Upper lobe of right lung (tissue), 1 donor: ENCODE measurements around the gene FBN3. TPM values are rescaled to one million over a fixed set of nuclear protein-coding genes. Genes with fewer than 3 reads are reported as not detected.

Source experiments
- ATAC-seq: fragments of 200-7000 bp; cut with Tn5 transposase; one replicate; pipeline ENCODE4 v1.9.1; 2020; ENCODE audit warnings: mild to moderate bottlenecking, moderate library complexity
- DNase-seq: peaks from one replicate; pipeline ENCODE4 v3.0.0-alpha.2; 2020
- H3K27ac ChIP-seq: fragments of 200-600 bp; one replicate; pipeline ENCODE4 v1.8.0; 2022
- H3K27me3 ChIP-seq: fragments of 200-600 bp; one replicate; pipeline ENCODE4 v1.8.0; 2022; ENCODE audit warnings: mild to moderate bottlenecking
- H3K36me3 ChIP-seq: fragments of 200-600 bp; one replicate; pipeline ENCODE4 v1.8.0; 2022
- H3K4me1 ChIP-seq: fragments of 200-600 bp; one replicate; pipeline ENCODE4 v1.8.0; 2022
- H3K4me3 ChIP-seq: fragments of 200-600 bp; one replicate; pipeline ENCODE4 v1.8.0; 2022; ENCODE audit warnings: mild to moderate bottlenecking
- H3K9me3 ChIP-seq: fragments of 200-600 bp; one replicate; pipeline ENCODE4 v1.8.0; 2022
- intact Hi-C: fragments of 100-400 bp; cut with DNase I; formaldehyde crosslinking; loops from one replicate; pipeline ENCODE4 v1.11.0; 2022
- total RNA-seq: library from RNA; stranded (reverse); fragmentation: NEBNext Ultra II Directional; extraction: Animal tissue kit (Norgen Biotek cat#: 25700); gene quantifications from one replicate; pipeline ENCODE4 v1.2.1, GENCODE V29; 2021
- TF ChIP-seq, protein P1 (sequence below): fragments of 200-600 bp; IDR thresholded peaks from one replicate; pipeline ENCODE4 v1.8.0; 2022; ENCODE audit warnings: antibody characterized with exemption
- donor health status: DM: no; HTN: yes; CAD: no; lungs with severe emphysema.

Gene FBN3
- total RNA-seq, 1 donor from 2014 or later, result 8.5 TPM

DNA sequence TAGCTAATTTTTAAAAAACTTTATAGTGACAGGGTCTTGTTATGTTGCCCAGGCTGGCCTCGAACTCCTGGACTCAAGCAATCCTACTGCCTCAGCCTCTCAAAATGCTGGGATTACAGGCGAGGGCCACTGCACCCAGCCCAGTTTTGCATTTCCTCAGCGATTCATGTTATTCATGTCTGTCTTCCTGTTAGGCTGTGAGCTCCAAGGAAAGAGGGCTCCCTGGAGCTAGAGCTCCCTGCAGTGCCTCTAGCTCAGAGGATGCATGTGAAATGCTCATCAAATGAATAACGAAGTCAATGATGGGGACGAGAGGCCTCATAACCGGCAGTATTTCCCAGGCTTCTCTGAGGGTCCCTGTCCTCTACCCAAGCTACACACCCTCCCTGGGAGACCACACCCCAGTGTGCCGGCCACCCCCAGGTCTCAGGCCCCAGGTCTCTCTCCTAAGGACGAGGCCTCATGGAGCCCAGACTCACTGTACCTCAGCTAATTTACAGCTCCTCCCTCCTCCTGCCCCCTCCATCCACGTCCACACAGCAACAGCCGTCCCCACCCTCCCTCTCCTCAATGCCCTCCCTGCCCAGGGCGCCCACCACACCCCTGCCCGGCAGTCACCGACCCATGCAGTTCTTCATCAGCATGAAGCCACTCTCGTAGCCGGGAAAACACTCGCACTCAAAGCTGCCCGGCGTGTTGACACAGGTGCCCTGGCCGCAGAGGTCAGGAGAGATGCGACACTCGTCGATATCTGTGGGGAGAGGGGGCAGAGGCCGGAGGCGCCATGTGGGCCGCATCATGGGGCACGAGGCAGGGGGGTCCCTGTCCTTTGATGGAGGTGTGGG is 28.5 kb downstream of the FBN3 start:
- TF ChIP-seq, protein P1, sequence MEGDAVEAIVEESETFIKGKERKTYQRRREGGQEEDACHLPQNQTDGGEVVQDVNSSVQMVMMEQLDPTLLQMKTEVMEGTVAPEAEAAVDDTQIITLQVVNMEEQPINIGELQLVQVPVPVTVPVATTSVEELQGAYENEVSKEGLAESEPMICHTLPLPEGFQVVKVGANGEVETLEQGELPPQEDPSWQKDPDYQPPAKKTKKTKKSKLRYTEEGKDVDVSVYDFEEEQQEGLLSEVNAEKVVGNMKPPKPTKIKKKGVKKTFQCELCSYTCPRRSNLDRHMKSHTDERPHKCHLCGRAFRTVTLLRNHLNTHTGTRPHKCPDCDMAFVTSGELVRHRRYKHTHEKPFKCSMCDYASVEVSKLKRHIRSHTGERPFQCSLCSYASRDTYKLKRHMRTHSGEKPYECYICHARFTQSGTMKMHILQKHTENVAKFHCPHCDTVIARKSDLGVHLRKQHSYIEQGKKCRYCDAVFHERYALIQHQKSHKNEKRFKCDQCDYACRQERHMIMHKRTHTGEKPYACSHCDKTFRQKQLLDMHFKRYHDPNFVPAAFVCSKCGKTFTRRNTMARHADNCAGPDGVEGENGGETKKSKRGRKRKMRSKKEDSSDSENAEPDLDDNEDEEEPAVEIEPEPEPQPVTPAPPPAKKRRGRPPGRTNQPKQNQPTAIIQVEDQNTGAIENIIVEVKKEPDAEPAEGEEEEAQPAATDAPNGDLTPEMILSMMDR, result no peak
- Histone ChIP-seq H3K36me3 (no peaks in the 10 kb centered on the region), H3K9me3 (no peaks in the 10 kb centered on the region), H3K4me3 (no peak overlapping the region), H3K27ac (no peak overlapping the region), H3K27me3 (no peaks in the 10 kb centered on the region), H3K4me1 (no peaks in the 10 kb centered on the region)
- DNase-seq (no peak), ATAC-seq (no peak)
- intact Hi-C loops, result no loop called here

DNA sequence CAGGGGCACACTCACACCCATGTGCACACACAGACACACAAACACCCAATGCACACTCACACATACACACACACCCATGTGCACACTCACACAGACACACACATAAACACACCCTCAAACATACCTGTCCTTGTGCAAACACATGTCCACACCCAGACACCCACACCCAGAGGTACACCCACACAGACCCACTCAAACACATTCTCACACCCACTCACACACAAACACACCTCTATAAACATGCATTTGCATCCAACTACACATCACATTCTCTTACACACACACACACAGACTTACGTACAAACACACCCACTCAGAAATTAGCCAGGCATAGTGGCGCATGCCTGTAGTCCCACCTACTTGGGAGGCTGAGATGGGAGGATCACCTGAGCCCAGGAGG is 31.4 kb downstream of the FBN3 start:
- Histone ChIP-seq H3K36me3 (no peaks in the 10 kb centered on the region), H3K27ac (no peak overlapping the region), H3K4me3 (no peak overlapping the region), H3K4me1 (no peaks in the 10 kb centered on the region), H3K9me3 (no peaks in the 10 kb centered on the region), H3K27me3 (no peaks in the 10 kb centered on the region)
- DNase-seq, result no peak
- intact Hi-C loops, result no loop called here
- TF ChIP-seq, protein P1, result no peak
- no peak for ATAC-seq

DNA sequence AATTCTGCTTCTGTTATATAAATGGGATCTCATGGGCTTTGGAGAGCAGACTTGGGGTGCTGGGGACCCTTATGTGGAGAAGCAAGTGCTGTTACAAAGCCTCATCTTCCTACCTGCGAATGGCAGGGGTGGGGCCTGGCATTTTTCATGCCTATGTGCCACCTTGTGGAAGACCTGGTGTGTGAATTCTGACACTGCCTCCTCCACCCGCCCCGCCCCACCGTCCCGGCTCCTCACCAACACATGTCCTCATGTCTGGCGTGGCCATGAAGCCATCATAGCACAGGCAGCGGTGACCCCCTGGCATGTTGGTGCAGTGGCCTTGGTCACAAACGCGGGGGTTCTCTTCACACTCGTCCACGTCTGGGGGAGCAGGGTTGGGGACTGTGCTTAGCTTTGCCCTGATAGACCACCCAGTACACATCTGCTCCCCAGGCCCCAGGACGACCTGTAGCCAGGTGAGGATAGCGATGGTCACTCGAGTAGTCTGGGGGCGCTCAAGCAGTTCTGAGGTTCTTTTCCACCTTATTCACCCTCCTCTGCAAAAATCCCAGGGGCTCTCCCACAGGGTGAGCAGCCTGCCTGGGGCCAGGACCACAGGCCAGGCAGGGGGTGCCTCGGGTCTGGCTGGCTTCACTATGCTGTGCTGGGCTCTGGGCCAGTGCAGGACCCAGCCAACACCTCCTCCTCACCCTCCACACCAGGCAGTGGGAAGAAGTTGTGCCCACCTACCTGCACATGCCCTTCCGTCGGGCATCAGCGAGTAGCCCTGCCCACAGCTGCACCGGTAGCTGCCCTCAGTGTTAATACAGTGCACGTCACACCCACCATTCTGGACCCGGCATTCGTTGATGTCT is 32.7 kb downstream of the FBN3 start:
- no peaks in the 10 kb centered on the region for H3K36me3 ChIP-seq
- no peaks in the 10 kb centered on the region for H3K27me3 ChIP-seq
- ATAC-seq, result no peak
- DNase-seq, result no peak
- H3K9me3 ChIP-seq, result no peaks in the 10 kb centered on the region
- intact Hi-C loops, result no loop called here
- TF ChIP-seq, protein P1, result no peak
- H3K4me1 ChIP-seq, result no peaks in the 10 kb centered on the region
- H3K27ac ChIP-seq, result no peak overlapping the region
- no peak overlapping the region for H3K4me3 ChIP-seq

DNA sequence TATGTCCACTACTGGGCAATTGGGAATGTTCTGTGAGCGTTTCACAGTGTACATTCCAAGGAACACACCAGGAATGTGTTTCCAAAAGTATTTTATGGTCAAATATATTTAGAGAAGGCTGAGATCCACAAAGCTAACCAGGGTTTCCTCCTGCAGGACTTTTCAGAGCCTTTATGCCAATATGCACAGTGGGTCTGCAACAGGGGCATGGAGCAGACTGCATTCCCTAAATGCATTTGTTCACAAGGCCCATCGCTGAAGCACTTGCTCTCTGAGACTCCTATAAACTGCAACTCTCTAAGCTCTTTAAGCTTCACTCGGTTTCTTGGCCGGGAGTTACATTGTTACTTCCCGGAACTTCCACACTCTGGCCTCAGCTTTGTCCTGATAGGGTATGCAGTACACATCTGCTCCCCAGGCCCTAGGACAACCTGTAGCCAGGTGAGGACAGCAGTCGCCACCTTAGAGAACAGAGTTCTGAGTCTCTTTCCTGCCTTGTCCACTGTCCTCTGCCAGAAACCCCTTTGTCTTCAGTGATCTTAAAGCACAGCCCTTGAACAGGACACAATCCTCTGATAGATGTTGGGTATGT is 33.5 kb downstream of the FBN3 start:
- no peak overlapping the region for H3K27ac ChIP-seq
- no peak for DNase-seq
- TF ChIP-seq, protein P1, result no peak
- no peaks in the 10 kb centered on the region for H3K27me3 ChIP-seq
- intact Hi-C loops, result no loop called here
- no peaks in the 10 kb centered on the region for H3K36me3 ChIP-seq
- no peaks in the 10 kb centered on the region for H3K9me3 ChIP-seq
- H3K4me3 ChIP-seq, result no peak overlapping the region
- no peaks in the 10 kb centered on the region for H3K4me1 ChIP-seq
- no peak for ATAC-seq

DNA sequence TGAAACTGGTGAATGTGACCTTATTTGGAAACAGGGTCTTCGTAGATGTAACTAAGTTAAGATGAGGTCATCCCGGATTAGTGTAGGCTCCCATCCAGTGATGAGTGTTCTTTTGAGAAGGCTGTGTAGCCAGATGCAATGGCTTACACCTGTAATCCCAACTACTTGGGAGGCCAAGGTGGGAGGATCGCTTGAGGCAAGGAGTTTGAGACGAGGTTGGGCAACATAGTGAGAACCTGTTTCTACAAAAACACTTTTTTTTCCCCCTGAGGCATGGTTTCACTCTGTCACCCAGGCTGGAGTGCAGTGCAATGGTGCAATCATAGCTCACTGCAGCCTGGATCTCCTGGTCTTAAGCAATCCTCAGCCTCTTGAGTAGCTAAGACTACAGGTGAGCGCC is 36.4 kb downstream of the FBN3 start:
- ATAC-seq, result peak; percentile 87
- TF ChIP-seq, protein P1, result no peak
- H3K27ac ChIP-seq, result peak overlapping the region; percentile 45
- no peaks in the 10 kb centered on the region for H3K4me1 ChIP-seq
- intact Hi-C loops, result no loop called here
- H3K36me3 ChIP-seq, result no peaks in the 10 kb centered on the region
- H3K27me3 ChIP-seq, result no peaks in the 10 kb centered on the region
- H3K4me3 ChIP-seq, result no peak overlapping the region
- DNase-seq, result no peak
- no peaks in the 10 kb centered on the region for H3K9me3 ChIP-seq
